ENCODE data around the gene DMD.

DNA sequence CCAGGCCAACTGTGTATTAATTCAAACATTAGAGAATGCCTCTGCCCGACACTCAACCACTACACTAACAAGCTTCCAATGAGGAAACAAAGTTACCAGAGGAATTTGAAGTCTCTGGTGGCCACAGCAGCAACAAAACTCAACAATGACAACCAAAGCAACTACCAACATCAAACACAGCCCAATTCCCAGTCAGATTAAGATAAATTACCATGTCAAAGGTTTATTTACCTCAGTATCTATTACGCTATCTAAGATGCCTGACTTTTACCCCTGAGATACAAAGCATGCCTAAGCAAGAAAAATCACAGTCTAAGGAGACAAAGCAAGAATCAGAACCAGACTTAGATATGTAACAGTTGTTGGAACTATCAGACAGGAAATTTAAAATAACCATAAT lies 1909.4 kb downstream of the DMD start:
- TF ChIP-seq, protein P1, sequence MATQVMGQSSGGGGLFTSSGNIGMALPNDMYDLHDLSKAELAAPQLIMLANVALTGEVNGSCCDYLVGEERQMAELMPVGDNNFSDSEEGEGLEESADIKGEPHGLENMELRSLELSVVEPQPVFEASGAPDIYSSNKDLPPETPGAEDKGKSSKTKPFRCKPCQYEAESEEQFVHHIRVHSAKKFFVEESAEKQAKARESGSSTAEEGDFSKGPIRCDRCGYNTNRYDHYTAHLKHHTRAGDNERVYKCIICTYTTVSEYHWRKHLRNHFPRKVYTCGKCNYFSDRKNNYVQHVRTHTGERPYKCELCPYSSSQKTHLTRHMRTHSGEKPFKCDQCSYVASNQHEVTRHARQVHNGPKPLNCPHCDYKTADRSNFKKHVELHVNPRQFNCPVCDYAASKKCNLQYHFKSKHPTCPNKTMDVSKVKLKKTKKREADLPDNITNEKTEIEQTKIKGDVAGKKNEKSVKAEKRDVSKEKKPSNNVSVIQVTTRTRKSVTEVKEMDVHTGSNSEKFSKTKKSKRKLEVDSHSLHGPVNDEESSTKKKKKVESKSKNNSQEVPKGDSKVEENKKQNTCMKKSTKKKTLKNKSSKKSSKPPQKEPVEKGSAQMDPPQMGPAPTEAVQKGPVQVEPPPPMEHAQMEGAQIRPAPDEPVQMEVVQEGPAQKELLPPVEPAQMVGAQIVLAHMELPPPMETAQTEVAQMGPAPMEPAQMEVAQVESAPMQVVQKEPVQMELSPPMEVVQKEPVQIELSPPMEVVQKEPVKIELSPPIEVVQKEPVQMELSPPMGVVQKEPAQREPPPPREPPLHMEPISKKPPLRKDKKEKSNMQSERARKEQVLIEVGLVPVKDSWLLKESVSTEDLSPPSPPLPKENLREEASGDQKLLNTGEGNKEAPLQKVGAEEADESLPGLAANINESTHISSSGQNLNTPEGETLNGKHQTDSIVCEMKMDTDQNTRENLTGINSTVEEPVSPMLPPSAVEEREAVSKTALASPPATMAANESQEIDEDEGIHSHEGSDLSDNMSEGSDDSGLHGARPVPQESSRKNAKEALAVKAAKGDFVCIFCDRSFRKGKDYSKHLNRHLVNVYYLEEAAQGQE (IDR thresholded peaks at IDR 0.05; ENCODE audit: insufficient read depth in 1 of 2, low read depth in 2 of 2, low read length in 2 of 2), result no peak
- no peak for TF ChIP-seq POLR2AphosphoS5 (IDR thresholded peaks at IDR 0.05; ENCODE audit: low read depth, low read length)
- no peak for TF ChIP-seq SIN3A (IDR thresholded peaks at IDR 0.05; ENCODE audit: borderline replicate concordance, insufficient read depth, low read length)
